ENCODE measurements around the gene TTC19.
"Not testable (repeated sequence)": the region's sequence is repeated elsewhere in the genome, so short reads cannot be mapped to it uniquely, and the experiment has no call there.

The TTC19 gene

GRCh38 chr17:16027708-16028584 is 28.3 kb downstream of the TTC19 start:
- peak; percentile 36 for DNase-seq (ENCODE audit: low read depth)

DNA sequence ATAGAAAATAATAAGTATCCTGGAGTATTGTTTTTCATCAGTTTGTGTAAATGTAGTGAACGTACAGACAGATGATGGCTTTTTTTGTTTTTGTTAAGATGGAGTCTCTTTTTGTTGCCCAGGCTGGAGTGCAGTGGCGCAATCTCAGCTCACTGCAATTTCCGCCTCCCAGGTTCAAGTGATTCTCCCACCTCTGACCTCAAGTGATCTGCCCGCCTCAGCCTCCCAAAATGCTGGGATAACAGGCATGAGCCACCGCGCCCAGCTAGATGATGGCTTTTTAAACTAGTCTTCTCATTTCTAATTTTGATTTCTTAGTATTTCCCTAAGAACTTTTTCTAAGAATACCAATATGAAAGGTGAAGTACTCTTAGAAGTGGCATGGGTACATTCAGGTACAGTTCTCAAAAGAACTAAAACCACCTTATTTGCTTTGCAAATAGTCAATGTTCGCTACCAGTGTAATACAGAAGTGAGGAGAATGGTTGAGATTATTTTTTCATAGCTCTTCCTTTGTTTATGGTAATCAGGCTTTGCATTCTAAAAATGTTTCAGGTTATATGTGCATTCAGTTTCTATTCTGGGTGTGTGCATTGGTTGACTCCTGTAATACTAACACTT is 34.2 kb downstream of the TTC19 start:
- DNase-seq (ENCODE audit: low read depth) = no peak

GRCh38 chr17:16036261-16036660 is 36.6 kb downstream of the TTC19 start:
- no peak for DNase-seq (ENCODE audit: low read depth)

- DNase-seq (ENCODE audit: low read depth) = no peak
These were observed 38.0 kb downstream of the TTC19 start for GRCh38 chr17:16037636-16038035.

- no peak for DNase-seq (ENCODE audit: low read depth)
These were observed 41.2 kb downstream of the TTC19 start for GRCh38 chr17:16040710-16041251.

- no peak for DNase-seq (ENCODE audit: low read depth)
These were observed 44.9 kb downstream of the TTC19 start for GRCh38 chr17:16044487-16044886.

- no peak for DNase-seq (ENCODE audit: low read depth)
These were observed 47.3 kb downstream of the TTC19 start for GRCh38 chr17:16046966-16047365.

GRCh38 chr17:16048811-16049449 is 49.3 kb downstream of the TTC19 start:
- DNase-seq (ENCODE audit: low read depth) = no peak

GRCh38 chr17:16050844-16051243 is 51.2 kb downstream of the TTC19 start:
- DNase-seq (ENCODE audit: low read depth) = no peak

DNA sequence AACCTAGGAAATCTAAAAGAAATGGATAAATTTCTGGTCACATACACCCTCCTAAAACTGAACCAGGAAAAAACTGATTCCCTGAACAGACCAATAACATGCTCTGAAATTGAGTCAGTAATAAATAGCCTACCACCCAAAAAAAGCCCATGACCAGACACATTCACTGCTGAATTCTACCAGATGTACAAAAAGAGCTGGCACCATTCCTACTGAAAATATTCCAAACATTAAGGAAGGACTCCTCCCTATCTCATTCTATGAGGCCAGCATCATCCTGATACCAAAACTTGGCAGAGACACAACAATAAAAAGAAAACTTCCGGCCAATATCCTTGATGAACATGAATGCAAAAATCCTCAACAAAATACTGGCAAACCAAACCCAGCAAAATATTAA is 52.9 kb downstream of the TTC19 start:
- no peak for DNase-seq (ENCODE audit: low read depth)

DNA sequence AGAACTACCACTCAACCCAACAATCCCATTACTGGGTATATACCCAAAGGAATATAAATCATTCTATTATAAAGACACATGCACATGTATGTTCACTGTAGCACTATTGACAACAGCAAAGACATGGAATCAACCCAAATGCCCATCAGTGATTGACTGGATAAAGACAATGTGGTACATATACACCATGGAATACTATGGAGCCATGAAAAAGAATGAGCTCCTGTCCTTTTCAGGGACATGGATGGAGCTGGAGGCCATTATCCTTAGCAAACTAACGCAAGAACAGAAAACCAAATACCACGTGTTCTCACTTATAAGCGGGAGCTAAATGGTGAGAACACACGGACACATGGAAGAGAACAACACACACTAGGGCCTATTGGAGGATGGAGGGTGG is 55.5 kb downstream of the TTC19 start:
- DNase-seq (ENCODE audit: low read depth) = not testable (repeated sequence)

DNA sequence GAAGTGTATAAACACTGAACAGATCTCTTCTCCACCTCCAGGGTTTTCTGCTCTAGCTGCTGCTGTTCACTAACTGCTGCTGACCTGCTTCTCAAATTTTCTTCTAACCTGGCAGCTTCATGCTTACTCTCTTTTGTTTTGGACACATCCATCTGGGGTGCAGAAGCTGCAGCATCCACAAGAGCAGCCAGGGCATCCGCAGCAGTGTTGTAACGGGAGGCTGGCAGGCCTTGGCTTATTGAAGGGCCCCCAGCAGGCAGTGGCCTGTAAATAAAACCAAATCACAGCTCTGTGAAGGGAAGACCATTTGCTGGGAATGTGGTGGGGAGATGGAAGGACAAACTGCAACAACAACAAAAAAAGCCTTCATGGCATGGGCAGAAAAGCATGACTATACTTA is 62.0 kb downstream of the TTC19 start:
- no peak for DNase-seq (ENCODE audit: low read depth)

DNA sequence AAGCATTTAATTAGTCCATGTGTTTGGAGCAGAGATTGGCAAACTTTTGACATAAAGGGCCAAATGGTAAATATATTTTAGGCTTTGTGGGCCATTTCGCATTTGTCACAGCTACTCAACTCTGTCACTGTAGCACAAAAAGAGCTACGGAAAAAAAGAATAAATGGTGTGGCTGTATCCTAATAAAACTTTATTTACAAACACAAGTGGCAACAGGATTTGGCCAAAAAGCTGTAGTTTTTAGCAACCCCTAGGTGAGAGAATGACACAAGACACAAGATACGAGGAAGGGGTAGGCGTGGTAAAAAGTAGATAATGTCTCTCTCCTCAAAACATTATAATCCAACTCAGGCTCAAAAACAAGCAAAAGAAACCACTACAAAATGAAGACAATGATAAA is 66.5 kb downstream of the TTC19 start:
- DNase-seq (ENCODE audit: low read depth) = no peak

DNA sequence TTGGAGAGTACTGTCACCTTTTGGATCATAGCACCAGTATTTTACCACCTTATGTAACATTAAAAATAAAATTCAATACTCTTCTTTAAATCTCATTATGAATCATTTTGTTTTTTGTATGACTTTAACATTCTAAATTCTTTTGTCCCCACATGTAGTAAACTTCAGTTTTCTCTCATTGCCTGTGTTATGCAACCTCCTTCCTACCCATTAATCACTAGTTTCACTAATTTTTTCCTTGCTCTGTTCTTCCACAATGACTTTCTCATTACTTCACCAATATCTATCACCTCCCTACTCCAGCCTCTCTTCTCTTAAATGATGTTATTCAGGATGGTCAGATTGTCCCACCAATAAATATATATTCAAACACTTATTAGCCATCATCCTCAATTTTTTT is 68.7 kb downstream of the TTC19 start:
- no peak for DNase-seq (ENCODE audit: low read depth)

DNA sequence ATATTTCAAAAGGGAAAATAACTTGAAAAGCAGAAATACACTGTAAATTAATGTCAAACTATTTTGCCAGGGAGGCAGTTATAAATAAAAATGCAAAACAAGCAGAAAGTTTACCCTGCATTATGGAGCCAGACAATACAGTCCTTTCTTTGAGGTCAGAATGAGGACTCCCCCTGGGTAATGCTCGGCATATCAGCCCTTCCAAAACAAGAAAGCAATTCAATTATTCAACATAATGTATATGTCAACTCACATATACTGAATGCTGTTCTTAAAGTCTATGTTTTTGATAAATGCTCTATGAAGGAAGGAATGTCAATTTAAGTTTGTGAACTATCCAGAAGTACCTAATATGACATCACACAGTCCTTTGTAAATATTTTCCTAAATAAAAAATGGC is 72.4 kb downstream of the TTC19 start:
- DNase-seq (ENCODE audit: low read depth) = no peak

DNA sequence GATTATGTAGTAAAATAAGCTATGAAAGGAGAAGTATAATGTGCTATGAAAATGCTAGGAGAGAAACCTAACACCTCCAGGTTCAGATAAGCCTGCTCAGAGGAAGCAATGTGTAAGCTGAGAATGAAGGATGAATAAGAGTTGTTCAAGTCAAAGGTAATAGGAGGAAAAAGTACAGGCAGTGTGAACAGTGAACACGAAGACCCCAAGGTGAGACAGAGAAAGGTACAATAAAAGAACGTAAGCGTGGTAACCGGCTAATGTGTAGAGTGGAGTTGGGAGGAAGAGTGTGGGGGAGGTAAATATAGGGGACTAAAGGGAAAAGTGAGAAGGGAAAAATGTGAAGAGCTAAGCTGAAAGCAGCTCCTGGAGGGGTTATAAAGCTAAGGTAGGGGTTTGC is 74.2 kb downstream of the TTC19 start:
- no peak for DNase-seq (ENCODE audit: low read depth)

- no peak for DNase-seq (ENCODE audit: low read depth)
These were observed 74.8 kb downstream of the TTC19 start for GRCh38 chr17:16074423-16074822.

DNA sequence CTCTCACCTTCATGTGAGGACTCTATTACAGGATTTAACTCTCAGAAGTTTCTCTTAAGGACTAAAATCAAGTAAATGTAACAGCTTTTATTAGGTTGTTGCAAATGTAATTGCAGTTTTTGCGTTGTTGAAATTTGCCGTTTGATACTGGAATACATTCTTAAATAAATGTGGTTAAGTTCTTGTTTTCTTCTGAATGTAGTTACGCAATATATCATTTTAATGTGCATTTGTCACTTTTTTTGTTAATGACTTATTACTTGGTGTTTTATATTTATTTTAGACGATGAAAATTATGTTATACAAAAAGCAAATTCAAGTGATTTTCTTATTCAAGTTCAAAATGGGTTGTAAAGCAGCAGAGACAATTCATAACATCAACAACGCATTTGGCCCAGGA is 76.3 kb downstream of the TTC19 start:
- DNase-seq (ENCODE audit: low read depth) = no peak

Measured in stimulated activated CD8-positive, alpha-beta memory T cell treated with anti-CD3 and anti-CD28 coated beads, Interleukin-4, amount 100 ng/mL, for 24 hours (primary cell).